ENCODE results near the gene MTMR8.

The MTMR8 gene

DNA sequence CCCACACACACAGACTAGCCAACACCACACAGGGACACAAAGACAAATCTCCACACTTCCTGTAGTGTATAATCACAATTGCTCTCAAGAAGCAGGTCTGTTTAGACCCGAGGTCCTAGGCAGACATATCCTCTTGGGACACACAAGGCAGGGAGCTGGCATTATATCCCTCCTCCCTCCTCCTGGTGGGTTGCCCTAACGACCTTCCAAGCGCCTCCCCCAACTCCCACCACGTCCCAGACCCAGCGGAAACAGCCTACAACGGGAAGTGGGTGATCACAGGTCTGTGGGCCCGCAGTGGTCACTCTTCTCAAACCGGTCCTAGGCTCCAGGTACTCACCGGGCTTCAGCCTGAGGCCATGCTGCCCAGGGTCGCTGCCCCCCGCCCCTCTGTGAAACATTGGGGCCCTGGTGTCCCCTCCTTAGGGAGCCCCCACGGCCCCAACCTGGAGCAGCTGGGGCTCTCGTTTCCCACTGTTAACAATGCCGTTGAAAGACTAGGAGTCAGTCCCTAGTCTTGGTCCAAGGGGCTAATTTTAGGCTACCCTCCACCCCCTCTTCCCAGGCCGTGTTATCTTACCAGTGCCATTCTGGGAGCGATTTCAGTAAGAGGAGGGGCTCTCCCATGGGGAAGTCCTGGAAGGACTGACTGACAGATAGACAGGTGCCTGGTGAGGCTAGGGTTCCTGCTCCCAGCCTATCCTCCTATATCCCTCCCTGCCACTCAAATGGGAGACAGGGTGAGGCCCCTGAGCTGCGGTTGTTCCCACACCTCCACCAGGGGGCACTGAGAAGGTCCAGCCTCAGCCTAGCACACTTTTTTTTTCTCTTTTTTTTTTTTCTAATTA is 164.9 kb downstream of the MTMR8 start, which contains the start of gene ASB12:
Gene ASB12 (minus strand): TSS at position 485 of the 848 bp plus-strand sequence. CDS start 4,957 bp downstream, outside the sequence.
- POLR2A ChIA-PET = no interaction called here
- DNase-seq (ENCODE audit: extremely low spot score) = no peak
- TF ChIP-seq, protein P1, sequence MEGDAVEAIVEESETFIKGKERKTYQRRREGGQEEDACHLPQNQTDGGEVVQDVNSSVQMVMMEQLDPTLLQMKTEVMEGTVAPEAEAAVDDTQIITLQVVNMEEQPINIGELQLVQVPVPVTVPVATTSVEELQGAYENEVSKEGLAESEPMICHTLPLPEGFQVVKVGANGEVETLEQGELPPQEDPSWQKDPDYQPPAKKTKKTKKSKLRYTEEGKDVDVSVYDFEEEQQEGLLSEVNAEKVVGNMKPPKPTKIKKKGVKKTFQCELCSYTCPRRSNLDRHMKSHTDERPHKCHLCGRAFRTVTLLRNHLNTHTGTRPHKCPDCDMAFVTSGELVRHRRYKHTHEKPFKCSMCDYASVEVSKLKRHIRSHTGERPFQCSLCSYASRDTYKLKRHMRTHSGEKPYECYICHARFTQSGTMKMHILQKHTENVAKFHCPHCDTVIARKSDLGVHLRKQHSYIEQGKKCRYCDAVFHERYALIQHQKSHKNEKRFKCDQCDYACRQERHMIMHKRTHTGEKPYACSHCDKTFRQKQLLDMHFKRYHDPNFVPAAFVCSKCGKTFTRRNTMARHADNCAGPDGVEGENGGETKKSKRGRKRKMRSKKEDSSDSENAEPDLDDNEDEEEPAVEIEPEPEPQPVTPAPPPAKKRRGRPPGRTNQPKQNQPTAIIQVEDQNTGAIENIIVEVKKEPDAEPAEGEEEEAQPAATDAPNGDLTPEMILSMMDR (IDR thresholded peaks at IDR 0.05; ENCODE audit: control extremely low read depth, extremely low read depth, low read depth, missing control alignments) = no peak
- CTCF ChIA-PET = no interaction called here

DNA sequence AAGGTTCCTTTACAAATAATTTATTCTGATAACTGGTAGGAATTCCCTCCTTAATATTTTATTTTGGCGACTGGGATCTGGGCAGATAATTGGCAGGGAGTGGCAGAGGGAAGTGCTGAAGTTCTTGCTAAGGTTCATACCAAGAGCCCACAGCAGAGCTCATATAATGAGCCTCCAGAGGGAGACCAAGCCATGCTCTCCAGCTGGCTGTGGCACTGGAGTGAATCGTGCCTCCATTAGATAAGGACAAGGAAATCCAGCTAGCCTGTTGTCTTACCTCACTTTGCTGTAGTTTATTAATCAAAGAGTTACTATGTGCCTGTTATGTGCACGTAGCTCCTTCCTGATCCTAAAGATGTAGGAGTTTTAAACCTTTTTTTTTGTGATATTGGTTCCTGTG is 166.1 kb downstream of the MTMR8 start:
- POLR2A ChIA-PET = no interaction called here
- CTCF ChIA-PET = no interaction called here
- DNase-seq (ENCODE audit: extremely low spot score) = no peak
- TF ChIP-seq, protein P1 (IDR thresholded peaks at IDR 0.05; ENCODE audit: control extremely low read depth, extremely low read depth, low read depth, missing control alignments) = no peak
